CD8-positive, alpha-beta memory T cell (primary cell): ENCODE measurements around the gene TAGLN. TPM values are rescaled to one million over a fixed set of nuclear protein-coding genes. Genes with fewer than 3 reads are reported as not detected.

ENCODE experiments used
- CTCF ChIA-PET: fragments of 350-600 bp; sonication (Branson Sonifier 250); formaldehyde crosslinking; loops from one replicate; lab custom pipeline; 2021; ENCODE audit warnings: antibody characterized with exemption; lab: Charles Lee
- POLR2A ChIA-PET: fragments of 350-600 bp; sonication (Branson Sonifier 250); formaldehyde crosslinking; loops from one replicate; lab custom pipeline; 2021; ENCODE audit warnings: antibody characterized with exemption; lab: Charles Lee
- DNase-seq, 5 donors: peaks; one replicate each; pipeline versions ENCODE4 v3.0.0 to v3.0.0-alpha.2; 2020 to 2022; ENCODE audit warnings: mixed read lengths in 1 of 5
- H3K27ac ChIP-seq: one replicate; pipeline ENCODE4 v1.7.0; 2013; ENCODE audit warnings: low read depth, mild to moderate bottlenecking, low read length, moderate library complexity
- H3K27me3 ChIP-seq: 2 replicates; pipeline ENCODE4 v1.7.0; 2013; ENCODE audit warnings: low read length, mild to moderate bottlenecking; ENCODE audit not compliant: insufficient read depth, poor library complexity, severe bottlenecking
- H3K36me3 ChIP-seq: 2 replicates; pipeline ENCODE4 v1.7.0; 2013; ENCODE audit warnings: mild to moderate bottlenecking, low read length, moderate library complexity; ENCODE audit not compliant: insufficient read depth
- H3K4me1 ChIP-seq: 2 replicates; pipeline ENCODE4 v1.7.0; 2013; ENCODE audit warnings: mild to moderate bottlenecking, low read length, moderate library complexity; ENCODE audit not compliant: insufficient read depth
- H3K4me3 ChIP-seq: 2 replicates; pipeline ENCODE4 v1.7.0; 2013; ENCODE audit warnings: mild to moderate bottlenecking, low read length
- H3K9me3 ChIP-seq: 2 replicates; pipeline ENCODE4 v1.7.0; 2013; ENCODE audit warnings: mild to moderate bottlenecking, low read length
- H3K27ac Mint-ChIP-seq, 8 donors: one replicate each; pipeline ENCODE4 v1.8.0; 2020 to 2021; ENCODE audit warnings: mixed read lengths in 8 of 8, mild to moderate bottlenecking in 6 of 8, inconsistent platforms in 3 of 8, moderate library complexity in 3 of 8
- H3K27me3 Mint-ChIP-seq, 2 donors: one replicate each; pipeline ENCODE4 v1.8.0; 2020 to 2021; ENCODE audit warnings: mixed read lengths in 2 of 2, mild to moderate bottlenecking in 1 of 2, moderate library complexity in 1 of 2
- H3K36me3 Mint-ChIP-seq, 3 donors: one replicate each; pipeline ENCODE4 v1.8.0; 2020 to 2021; ENCODE audit warnings: mixed read lengths in 3 of 3, inconsistent platforms in 1 of 3, mild to moderate bottlenecking in 1 of 3
- H3K4me1 Mint-ChIP-seq, 3 donors: one replicate each; pipeline ENCODE4 v1.8.0; 2020 to 2021; ENCODE audit warnings: mixed read lengths in 3 of 3, inconsistent platforms in 1 of 3, mild to moderate bottlenecking in 1 of 3
- H3K4me3 Mint-ChIP-seq, 7 donors: one replicate each; pipeline ENCODE4 v1.8.0; 2020 to 2021; ENCODE audit warnings: mixed read lengths in 7 of 7, mild to moderate bottlenecking in 6 of 7, moderate library complexity in 4 of 7, inconsistent platforms in 2 of 7
- H3K9me3 Mint-ChIP-seq, 5 donors: one replicate each; pipeline ENCODE4 v1.8.0; 2020 to 2022; ENCODE audit warnings: mixed read lengths in 5 of 5, mild to moderate bottlenecking in 3 of 5, moderate library complexity in 2 of 5, inconsistent platforms in 1 of 5
- polyA plus RNA-seq: library from polyadenylated mRNA; unstranded; fragments of 300-500 nt; fragmentation: Illumina TruSeq; gene quantifications from one replicate; pipeline ENCODE4 v1.2.3, GENCODE V29; 2021
- total RNA-seq, 2 experiments: library from RNA; stranded (reverse); gene quantifications; one replicate each; pipeline ENCODE4 v1.2.3, GENCODE V29; 2021

The TAGLN gene
- total and polyA plus RNA-seq, 3 experiments from 2014 or later, result 0.35 to 2.2 (median 1.8) TPM

- Histone ChIP-seq H3K27me3 (no peaks in the 10 kb centered on the region), H3K4me1 (peaks cover 41% of the 10 kb centered on the region)
- H3K4me1 Mint-ChIP-seq, result peaks cover 54 to 71% (median 62%) of the 10 kb centered on the region in 3 donors
Observed at GRCh38 chr11:117230999-117231841, 32.0 kb downstream of the TAGLN start.

DNA sequence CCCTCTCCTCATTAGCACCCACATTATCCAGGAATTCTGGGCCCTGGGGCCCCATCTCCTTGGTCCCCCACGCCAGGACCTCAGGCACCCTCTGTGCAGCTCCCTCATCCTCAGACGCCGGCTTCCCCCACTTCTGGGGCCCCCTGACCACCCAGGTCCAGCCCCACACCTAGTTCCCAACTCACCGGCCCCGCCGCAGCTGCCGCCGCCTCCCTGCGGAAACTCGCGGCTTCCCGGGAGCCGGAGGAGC, 32.6 kb downstream of the TAGLN start, which contains the start of gene PCSK7:
PCSK7 (minus strand) TSS at position 232 of the 250 bp plus-strand sequence. CDS start 2,229 bp downstream, outside the sequence.
- POLR2A ChIA-PET, result interaction anchor here (1.0 to 4.0 kb wide), 2 partner anchors 53 to 445 kb away, joined by 3 to 21 read pairs; partner anchors contain the start of gene SIDT2
- peaks cover 13 to 51% (median 14%) of the 10 kb centered on the region in 3 donors for H3K36me3 Mint-ChIP-seq
- H3K9me3 Mint-ChIP-seq, result no peaks in the 10 kb centered on the region
- Histone ChIP-seq H3K4me3 (peak within 1 kb of the TSS; percentile 91), H3K9me3 (no peaks in the 10 kb centered on the region), H3K4me1 (peaks cover 36% of the 10 kb centered on the region), H3K27ac (peak within 1 kb of the TSS; percentile 92), H3K27me3 (no peaks in the 10 kb centered on the region), H3K36me3 (peaks cover 29% of the 10 kb centered on the region)
- peaks cover 49 to 65% (median 56%) of the 10 kb centered on the region in 3 donors for H3K4me1 Mint-ChIP-seq
- H3K27ac Mint-ChIP-seq, result peak within 1 kb of the TSS; percentile 92 to 100 (median 99)
- CTCF ChIA-PET, result interaction anchor here (0.8 to 1.8 kb wide), 5 partner anchors 8 to 396 kb away, joined by 3 to 7 read pairs (median 3); partner anchors contain the start of gene CEP164
- H3K27me3 Mint-ChIP-seq, result no peaks in the 10 kb centered on the region
- H3K4me3 Mint-ChIP-seq, result peak within 1 kb of the TSS; percentile 93 to 100 (median 100)
- peak in 2 of 5 donors; percentile 60 to 79 for DNase-seq

More at GRCh38 chr11:117230999-117231841, 32.0 kb downstream of the TAGLN start:
- Mint-ChIP-seq H3K36me3 (peaks cover 16 to 53% (median 16%) of the 10 kb centered on the region in 3 donors), H3K9me3 (no peaks in the 10 kb centered on the region), H3K27ac (peak overlapping the region; percentile 92 to 99 (median 96)), H3K27me3 (no peaks in the 10 kb centered on the region), H3K4me3 (peak overlapping the region; percentile 90 to 100 (median 98))
- peak in 1 of 5 donors; percentile 11 for DNase-seq
- Histone ChIP-seq H3K36me3 (peaks cover 32% of the 10 kb centered on the region), H3K4me3 (peak overlapping the region; percentile 91), H3K27ac (peak overlapping the region; percentile 92), H3K9me3 (no peaks in the 10 kb centered on the region)
- POLR2A ChIA-PET, result interaction anchor here (0.5 to 4.0 kb wide), 6 partner anchors 16 to 1854 kb away, joined by 3 to 21 read pairs (median 6); partner anchors contain the start of genes CEP164 and SIDT2
- CTCF ChIA-PET, result interaction anchor here (0.8 to 2.8 kb wide), 8 partner anchors 8 to 440 kb away, joined by 3 to 8 read pairs (median 4); partner anchors contain the start of genes APOA5 and CEP164

GRCh38 chr11:117232092-117232878, 33.1 kb downstream of the TAGLN start, which contains the start of gene RNF214:
TSS of gene RNF214 (plus strand) at chr11:117232671. CDS start at chr11:117234273, 1,602 bp downstream.
- H3K4me1 Mint-ChIP-seq, result peaks cover 46 to 61% (median 53%) of the 10 kb centered on the region in 3 donors
- DNase-seq, result peak; percentile 66 to 81 (median 74)

GRCh38 chr11:117232911-117233409, 33.8 kb downstream of the TAGLN start:
- H3K4me1 Mint-ChIP-seq, result peaks cover 45 to 56% (median 50%) of the 10 kb centered on the region in 3 donors
- Histone ChIP-seq H3K4me3 (peak overlapping the region; percentile 60), H3K36me3 (peaks cover 19% of the 10 kb centered on the region), H3K9me3 (no peaks in the 10 kb centered on the region), H3K27me3 (no peaks in the 10 kb centered on the region), H3K27ac (peak overlapping the region; percentile 68), H3K4me1 (peaks cover 32% of the 10 kb centered on the region)
- peak in 1 of 5 donors; percentile 19 for DNase-seq
- ChIA-PET POLR2A (interaction anchor here (4.0 kb wide), 1 partner anchor 54 kb away, joined by 21 read pairs; the partner anchor contains the start of gene SIDT2), CTCF (interaction anchor here (0.7 to 1.5 kb wide), 2 partner anchors 53 to 55 kb away, joined by 3 read pairs; partner anchors contain the start of gene SIDT2)
- peaks cover 12 to 44% (median 14%) of the 10 kb centered on the region in 3 donors for H3K36me3 Mint-ChIP-seq
- peak overlapping the region; percentile 59 to 95 (median 88) for H3K27ac Mint-ChIP-seq
- no peaks in the 10 kb centered on the region for H3K9me3 Mint-ChIP-seq
- H3K27me3 Mint-ChIP-seq, result no peaks in the 10 kb centered on the region
- H3K4me3 Mint-ChIP-seq, result peak overlapping the region; percentile 80 to 90 (median 86)

More at GRCh38 chr11:117232092-117232878, 33.1 kb downstream of the TAGLN start, which contains the start of gene RNF214:
- Histone ChIP-seq H3K4me3 (peak within 1 kb of the TSS; percentile 91), H3K27me3 (no peaks in the 10 kb centered on the region), H3K4me1 (peaks cover 32% of the 10 kb centered on the region), H3K9me3 (no peaks in the 10 kb centered on the region), H3K36me3 (peaks cover 24% of the 10 kb centered on the region), H3K27ac (peak within 1 kb of the TSS; percentile 92)
- Mint-ChIP-seq H3K27ac (peak within 1 kb of the TSS; percentile 92 to 100 (median 99)), H3K36me3 (peaks cover 13 to 49% (median 14%) of the 10 kb centered on the region in 3 donors), H3K9me3 (no peaks in the 10 kb centered on the region), H3K27me3 (no peaks in the 10 kb centered on the region), H3K4me3 (peak within 1 kb of the TSS; percentile 93 to 100 (median 100))
- ChIA-PET POLR2A (interaction anchor here (1.0 to 4.0 kb wide), 2 partner anchors 53 to 445 kb away, joined by 3 to 21 read pairs; partner anchors contain the start of gene SIDT2), CTCF (interaction anchor here (0.7 to 1.8 kb wide), 5 partner anchors 9 to 96 kb away, joined by 3 to 7 read pairs (median 3); partner anchors contain the start of genes CEP164 and SIDT2)

DNA sequence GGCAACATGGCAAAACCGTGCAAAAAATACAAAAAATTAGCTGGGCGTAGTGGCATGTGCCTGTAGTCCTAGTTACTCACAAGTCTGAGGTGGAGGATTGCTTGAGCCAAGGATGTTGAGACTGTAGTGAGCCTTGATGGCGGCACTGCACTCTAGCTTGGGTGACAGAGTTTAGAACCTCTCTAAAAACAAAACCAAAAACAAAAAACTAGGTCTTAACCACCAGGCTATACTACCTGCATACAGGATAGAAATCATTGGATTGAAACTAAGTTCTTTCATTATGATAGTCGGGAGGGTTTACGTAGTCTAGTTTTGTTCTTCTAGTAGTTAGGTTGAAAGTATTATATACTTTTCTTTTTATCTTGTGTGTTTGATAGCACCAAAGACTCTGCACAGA, 39.1 kb downstream of the TAGLN start:
- H3K4me1 ChIP-seq, result peaks cover 6% of the 10 kb centered on the region
- H3K27me3 ChIP-seq, result no peaks in the 10 kb centered on the region
- no peak for DNase-seq
- no peaks in the 10 kb centered on the region for H3K9me3 Mint-ChIP-seq
- H3K27ac Mint-ChIP-seq, result no peak overlapping the region
- H3K4me1 Mint-ChIP-seq, result peaks cover 13% of the 10 kb centered on the region in 3 donors
- CTCF ChIA-PET, result no interaction called here
- no peak overlapping the region for H3K27ac ChIP-seq
- no peaks in the 10 kb centered on the region for H3K9me3 ChIP-seq
- H3K4me3 Mint-ChIP-seq, result no peak overlapping the region
- H3K4me3 ChIP-seq, result no peak overlapping the region
- no peaks in the 10 kb centered on the region for H3K27me3 Mint-ChIP-seq
- POLR2A ChIA-PET, result no interaction called here
- no peaks in the 10 kb centered on the region for H3K36me3 ChIP-seq
- peaks cover 9 to 43% (median 11%) of the 10 kb centered on the region in 3 donors for H3K36me3 Mint-ChIP-seq

DNA sequence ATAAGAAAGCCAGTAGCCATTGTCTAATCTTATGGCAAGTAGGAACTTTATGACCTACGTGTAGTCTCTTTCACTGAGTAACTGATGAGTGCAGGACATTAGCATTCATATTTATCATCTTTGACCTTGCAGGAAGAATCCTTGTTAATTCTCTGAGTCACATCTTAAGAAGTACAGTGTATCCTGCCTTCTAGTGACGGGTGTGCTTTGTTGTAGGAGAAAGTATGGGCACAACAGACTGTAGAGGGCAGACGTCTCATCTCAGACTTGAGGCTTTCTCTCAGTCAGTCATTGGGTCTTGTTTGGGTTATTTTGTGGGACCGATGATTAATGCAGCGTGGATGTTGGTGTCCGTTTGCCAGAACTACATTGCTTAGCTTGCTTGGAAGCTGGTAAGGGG, 40.1 kb downstream of the TAGLN start:
- peaks cover 6% of the 10 kb centered on the region for H3K36me3 ChIP-seq
- H3K9me3 ChIP-seq, result no peaks in the 10 kb centered on the region
- no peaks in the 10 kb centered on the region for H3K27me3 ChIP-seq
- ChIA-PET CTCF (no interaction called here), POLR2A (no interaction called here)
- H3K4me1 ChIP-seq, result no peaks in the 10 kb centered on the region
- no peak overlapping the region for H3K4me3 ChIP-seq
- Mint-ChIP-seq H3K36me3 (peaks cover 9 to 51% (median 12%) of the 10 kb centered on the region in 3 donors), H3K27ac (no peak overlapping the region), H3K27me3 (no peaks in the 10 kb centered on the region), H3K4me1 (peaks cover 2 to 4% (median 2%) of the 10 kb centered on the region in 3 donors), H3K4me3 (no peak overlapping the region), H3K9me3 (no peaks in the 10 kb centered on the region)
- no peak for DNase-seq
- H3K27ac ChIP-seq, result no peak overlapping the region

DNA sequence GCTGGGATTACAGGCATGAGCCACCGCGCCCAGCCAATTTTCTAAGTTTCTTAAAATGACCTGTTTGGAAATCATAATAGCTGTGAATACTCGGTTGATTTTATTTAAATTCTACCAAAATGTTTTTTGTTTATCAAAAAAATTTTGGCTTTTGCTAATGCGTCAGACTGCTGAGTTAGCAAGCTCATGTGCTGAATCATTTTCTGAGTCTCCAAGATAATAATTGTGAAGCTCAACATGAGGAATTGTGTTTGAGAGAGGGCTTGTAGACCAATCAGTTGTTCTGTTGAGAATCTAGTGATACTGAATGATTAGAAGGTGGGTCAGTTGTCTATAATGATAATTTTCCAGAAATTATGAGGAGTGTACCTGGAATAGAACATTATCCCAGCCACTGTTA, 49.2 kb downstream of the TAGLN start:
- Histone ChIP-seq H3K9me3 (no peaks in the 10 kb centered on the region), H3K4me1 (no peaks in the 10 kb centered on the region), H3K36me3 (peaks cover 6% of the 10 kb centered on the region), H3K27ac (no peak overlapping the region), H3K4me3 (no peak overlapping the region), H3K27me3 (no peaks in the 10 kb centered on the region)
- H3K27me3 Mint-ChIP-seq, result no peaks in the 10 kb centered on the region
- H3K9me3 Mint-ChIP-seq, result no peaks in the 10 kb centered on the region
- CTCF ChIA-PET, result no interaction called here
- peaks cover 6 to 61% (median 21%) of the 10 kb centered on the region in 3 donors for H3K36me3 Mint-ChIP-seq
- peaks cover 0 to 4% (median 0%) of the 10 kb centered on the region in 3 donors for H3K4me1 Mint-ChIP-seq
- POLR2A ChIA-PET, result interaction anchor here (0.7 kb wide), 1 partner anchor 404 kb away, joined by 3 read pairs; no protein-coding TSS in a partner anchor
- peak overlapping the region in 1 of 8 donors; percentile 33 for H3K27ac Mint-ChIP-seq
- H3K4me3 Mint-ChIP-seq, result no peak overlapping the region
- no peak for DNase-seq
